Measurements from ENCODE around the gene KRCC1.

DNA sequence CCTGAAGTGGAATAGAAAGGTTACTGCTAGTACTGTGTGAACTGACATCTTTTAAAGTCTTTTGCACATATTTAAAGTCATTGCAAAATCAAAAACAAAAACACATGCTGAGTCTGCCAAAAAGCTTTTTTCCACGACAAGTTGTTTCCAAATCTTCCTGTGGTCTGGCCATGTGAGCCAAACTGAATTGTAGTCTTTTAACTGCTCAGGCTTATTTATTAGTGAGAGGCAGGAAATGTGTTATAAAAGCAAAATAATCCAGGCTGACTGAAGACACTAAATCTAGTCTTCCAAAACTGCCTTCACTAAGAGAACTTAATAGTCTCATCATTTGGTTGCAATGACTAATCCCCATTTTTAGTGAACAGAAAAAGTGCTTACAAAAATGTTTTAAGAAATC lies 2.3 kb downstream of the KRCC1 start:
- TF ChIP-seq, protein P1, sequence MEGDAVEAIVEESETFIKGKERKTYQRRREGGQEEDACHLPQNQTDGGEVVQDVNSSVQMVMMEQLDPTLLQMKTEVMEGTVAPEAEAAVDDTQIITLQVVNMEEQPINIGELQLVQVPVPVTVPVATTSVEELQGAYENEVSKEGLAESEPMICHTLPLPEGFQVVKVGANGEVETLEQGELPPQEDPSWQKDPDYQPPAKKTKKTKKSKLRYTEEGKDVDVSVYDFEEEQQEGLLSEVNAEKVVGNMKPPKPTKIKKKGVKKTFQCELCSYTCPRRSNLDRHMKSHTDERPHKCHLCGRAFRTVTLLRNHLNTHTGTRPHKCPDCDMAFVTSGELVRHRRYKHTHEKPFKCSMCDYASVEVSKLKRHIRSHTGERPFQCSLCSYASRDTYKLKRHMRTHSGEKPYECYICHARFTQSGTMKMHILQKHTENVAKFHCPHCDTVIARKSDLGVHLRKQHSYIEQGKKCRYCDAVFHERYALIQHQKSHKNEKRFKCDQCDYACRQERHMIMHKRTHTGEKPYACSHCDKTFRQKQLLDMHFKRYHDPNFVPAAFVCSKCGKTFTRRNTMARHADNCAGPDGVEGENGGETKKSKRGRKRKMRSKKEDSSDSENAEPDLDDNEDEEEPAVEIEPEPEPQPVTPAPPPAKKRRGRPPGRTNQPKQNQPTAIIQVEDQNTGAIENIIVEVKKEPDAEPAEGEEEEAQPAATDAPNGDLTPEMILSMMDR (IDR thresholded peaks at IDR 0.05) = no peak
- TF ChIP-seq ZFX (IDR thresholded peaks at IDR 0.05; ENCODE audit: borderline replicate concordance) = no peak
